HG02852 (cell line): Measurements from ENCODE around the gene TMEM176A.

ENCODE experiments used
- ATAC-seq: cut with Tn5 transposase; IDR thresholded peaks from one replicate; pipeline ENCODE4 v1.9.1; 2021; ENCODE audit warnings: mild to moderate bottlenecking, moderate library complexity; ENCODE audit not compliant: unreplicated experiment

The TMEM176A gene

DNA sequence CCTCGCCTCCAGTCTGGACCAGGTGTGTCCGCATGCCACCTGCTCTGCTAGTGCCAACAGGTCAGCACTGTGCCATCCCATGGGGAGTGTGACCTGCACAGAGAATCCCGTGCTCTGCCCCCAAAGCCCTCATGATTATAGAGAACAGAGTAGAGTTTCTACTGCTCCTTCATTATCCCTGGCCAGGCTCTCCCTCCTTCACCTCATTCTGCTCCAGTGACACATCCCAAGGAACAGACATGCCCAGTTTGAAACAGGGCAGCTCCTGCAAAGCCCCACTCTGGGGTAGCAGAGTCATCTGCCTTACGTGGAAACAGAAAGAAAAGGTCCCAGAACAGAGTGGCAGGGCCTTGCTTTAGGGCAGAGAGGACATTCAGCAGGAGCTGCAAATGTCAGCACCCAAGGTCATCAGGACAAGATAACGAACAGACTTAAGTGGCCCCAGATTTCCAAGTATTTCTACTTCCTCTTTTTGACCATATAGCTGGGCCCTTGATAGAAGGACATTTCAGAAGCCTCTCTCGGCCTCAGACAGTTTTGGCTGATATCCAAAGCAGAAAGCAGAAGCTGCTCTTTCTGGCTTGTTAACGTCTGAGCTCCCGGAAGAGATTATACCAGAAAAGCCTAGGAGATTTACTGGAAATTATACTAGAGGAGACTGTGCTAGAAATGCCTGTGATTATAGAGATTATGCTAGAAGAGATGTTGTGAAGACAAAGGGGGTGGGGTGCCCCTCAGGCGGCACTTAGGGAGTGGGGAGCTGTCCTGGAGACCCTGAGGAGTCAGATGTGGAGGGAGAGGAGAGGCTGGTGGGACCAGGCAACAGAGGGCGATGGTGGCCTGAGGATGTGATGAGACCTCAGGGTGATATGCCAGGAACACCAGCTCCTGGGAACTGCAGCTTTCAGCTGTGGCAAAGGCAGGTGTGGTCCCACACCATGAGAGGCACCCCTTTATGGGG, 13.0 kb upstream of the TMEM176A start:
- ATAC-seq = no peak

- no peak for ATAC-seq
Measured at GRCh38 chr7:150788474-150789269, 11.9 kb upstream of the TMEM176A start.

- no peak for ATAC-seq
Measured at GRCh38 chr7:150790416-150791075, 10.0 kb upstream of the TMEM176A start.

- no peak for ATAC-seq
Measured at GRCh38 chr7:150791304-150791703, 9.3 kb upstream of the TMEM176A start.

- no peak for ATAC-seq
Measured at GRCh38 chr7:150791746-150792452, 8.7 kb upstream of the TMEM176A start.

GRCh38 chr7:150793569-150794238, 6.9 kb upstream of the TMEM176A start:
- no peak for ATAC-seq

GRCh38 chr7:150797661-150798060, 2.9 kb upstream of the TMEM176A start:
- ATAC-seq = no peak

GRCh38 chr7:150799156-150799555, 1.4 kb upstream of the TMEM176A start:
- no peak for ATAC-seq

- ATAC-seq = no peak
Measured at GRCh38 chr7:150799741-150800580, 608 bp upstream of the TMEM176A start, which contains the start of gene TMEM176B. TSS of gene TMEM176B (minus strand) at chr7:150800364. CDS start at chr7:150796569, 3,795 bp downstream.

GRCh38 chr7:150801242-150801945, 825 bp downstream of the TMEM176A start:
- no peak for ATAC-seq

DNA sequence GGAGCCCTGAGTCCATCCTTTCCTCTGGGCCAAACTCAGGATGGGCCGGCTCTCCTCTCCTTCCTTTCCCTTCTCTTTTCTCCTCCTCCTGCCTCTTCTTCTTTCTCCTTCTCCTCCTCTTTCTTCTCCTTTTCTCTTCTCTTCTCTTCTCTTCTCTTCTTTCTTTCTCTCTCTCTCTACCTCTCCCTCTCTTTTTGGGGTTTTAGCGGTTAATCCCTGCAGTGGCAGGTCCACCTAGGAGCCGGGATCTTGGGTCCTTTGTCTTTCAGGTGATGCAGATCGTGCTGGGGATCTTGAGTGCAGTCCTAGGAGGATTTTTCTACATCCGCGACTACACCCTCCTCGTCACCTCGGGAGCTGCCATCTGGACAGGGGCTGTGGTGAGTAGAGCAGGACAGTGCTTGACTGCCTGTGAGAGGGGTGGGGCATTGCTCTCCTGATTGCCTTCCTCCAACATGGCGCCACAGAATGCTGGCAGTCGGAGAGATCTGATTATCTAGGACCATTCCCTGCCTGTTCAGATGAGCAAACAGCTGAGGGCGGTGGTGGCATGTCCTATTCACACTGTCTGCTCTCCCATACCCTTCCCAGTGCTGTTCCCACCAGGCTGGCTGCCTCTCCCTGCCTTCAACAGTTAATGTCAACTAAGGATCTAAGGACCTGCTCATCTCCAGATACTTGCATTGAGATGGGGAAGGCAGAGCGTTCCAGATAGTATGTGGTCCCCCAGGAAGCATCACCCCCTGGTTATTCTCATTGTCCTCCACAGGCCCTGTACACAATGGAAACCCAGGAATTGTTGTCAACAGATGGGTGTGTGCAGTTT, 1.6 kb downstream of the TMEM176A start:
- ATAC-seq = no peak

DNA sequence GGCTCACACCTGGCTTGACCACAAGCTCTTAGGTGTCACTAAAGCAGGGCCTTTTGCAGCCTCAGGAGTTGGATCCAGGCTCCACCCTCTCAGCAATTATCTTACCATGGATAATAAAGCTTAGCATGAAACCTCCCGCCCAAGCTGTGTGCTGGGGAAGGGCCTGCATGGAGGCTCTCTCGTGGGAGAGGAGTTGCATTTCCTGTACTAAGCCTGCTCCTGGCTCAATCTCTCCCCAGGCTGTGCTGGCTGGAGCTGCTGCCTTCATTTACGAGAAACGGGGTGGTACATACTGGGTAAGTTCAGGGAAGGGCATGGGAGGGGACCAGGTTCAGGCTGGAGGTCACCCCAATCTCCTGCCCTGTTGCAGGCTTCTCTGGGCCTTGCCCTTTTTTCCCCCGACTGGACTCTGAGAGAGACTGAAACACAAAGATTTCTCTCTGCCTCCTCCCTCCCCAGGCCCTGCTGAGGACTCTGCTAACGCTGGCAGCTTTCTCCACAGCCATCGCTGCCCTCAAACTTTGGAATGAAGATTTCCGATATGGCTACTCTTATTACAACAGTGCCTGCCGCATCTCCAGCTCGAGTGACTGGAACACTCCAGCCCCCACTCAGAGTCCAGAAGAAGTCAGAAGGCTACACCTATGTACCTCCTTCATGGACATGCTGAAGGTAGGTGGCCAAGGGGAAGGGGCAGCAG, 2.7 kb downstream of the TMEM176A start:
- ATAC-seq = no peak

- ATAC-seq = no peak
Measured at GRCh38 chr7:150804802-150805201, 4.2 kb downstream of the TMEM176A start.

DNA sequence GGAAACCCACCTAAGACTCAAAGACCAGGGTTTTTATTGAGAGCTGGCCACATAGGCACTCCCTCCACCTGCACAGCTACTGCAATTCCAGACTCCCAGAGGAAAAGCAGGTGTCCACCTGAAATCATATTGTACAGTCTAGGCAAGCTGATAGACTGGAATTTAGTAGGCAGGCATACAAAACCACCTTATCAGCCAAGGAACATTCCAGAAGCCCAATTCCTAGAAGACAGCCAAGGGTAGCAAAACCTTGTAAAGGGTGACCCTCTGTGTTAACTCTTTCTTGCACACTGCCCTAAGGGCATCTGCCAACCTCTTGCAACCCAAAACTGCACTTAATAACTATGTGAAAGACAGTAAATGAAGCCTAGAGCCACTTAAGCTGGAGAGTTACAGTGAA, 5.3 kb downstream of the TMEM176A start:
- no peak for ATAC-seq

DNA sequence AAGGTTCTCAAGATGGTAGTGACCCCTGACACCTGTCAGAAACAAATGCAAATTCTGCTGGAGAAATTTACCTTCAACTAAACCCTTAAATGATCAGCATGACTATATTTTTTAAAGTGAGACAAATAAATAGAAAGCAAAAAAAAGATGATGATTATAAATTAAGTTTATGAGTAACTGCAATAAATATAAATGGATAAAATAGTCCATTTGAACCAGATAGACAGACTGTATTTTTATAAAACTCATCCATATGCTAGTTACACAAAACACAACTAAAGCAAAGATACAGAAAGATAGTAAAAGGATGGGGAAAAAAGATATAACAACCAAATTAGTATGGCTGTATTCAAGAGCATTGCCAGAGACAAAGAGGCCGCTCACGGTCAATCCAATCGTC, 5.9 kb downstream of the TMEM176A start:
- no peak for ATAC-seq

DNA sequence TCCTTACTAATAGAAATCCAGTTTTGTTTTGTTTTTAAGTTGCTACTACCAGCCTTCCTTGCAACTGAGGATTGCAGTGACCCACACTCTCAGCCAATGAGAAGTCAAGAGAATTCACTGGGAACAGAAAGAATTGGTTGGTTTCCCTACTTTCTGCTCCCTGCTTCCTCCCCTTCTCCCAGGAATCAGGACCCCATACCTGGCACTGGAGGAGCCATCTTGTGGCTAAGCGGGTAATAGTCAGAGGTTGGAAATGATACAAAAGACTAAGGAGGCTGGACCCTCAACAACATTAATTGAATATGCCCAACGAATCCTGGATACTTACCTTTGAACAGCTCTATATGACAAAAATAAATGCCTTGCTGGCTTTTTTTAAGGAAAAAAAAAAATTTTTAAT, 6.3 kb downstream of the TMEM176A start:
- ATAC-seq = no peak
